GM19463 (cell line): Measurements from ENCODE around the gene PRKAG2.

Source experiments
- ATAC-seq: cut with Tn5 transposase; IDR thresholded peaks from one replicate; pipeline ENCODE4 v1.9.1; 2021; ENCODE audit warnings: mild to moderate bottlenecking, moderate library complexity; ENCODE audit not compliant: unreplicated experiment

PRKAG2 gene

GRCh38 chr7:151665368-151665767 lies 211.5 kb downstream of the PRKAG2 start:
- no peak for ATAC-seq

GRCh38 chr7:151664268-151664667 lies 212.6 kb downstream of the PRKAG2 start:
- no peak for ATAC-seq

DNA sequence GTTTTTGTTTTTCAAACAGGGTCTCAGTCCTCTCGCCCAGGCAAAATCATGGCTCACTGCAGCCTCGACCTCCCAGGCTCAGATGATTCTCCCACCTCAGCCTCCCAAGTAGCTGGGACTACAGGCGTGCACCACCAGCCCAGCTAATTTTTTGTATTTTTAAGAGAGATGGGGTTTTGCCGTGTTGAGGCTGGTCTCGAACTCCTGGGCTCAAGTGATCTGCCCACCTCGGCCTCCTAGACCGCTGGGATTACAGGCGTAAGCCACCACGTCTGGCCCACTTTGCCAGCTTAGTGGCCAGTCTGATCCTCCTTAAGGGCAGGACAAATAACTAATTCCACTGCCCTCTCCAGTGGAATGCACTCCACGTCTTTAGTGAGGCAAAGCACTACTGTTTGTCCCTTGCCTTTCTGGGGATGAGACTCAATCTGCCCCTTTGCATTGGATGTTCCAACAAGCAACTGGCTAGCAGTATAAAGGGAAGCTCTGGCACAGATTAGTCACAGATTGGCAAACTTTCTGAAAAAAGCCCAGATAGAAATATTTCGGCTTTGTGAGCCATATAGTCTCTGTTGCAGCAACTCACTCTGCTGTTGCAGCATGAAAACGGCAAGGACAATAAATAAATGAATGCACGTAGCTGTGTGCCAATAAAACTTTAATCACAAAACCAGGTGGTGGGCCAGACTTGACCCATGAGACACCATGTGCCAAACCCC lies 213.4 kb downstream of the PRKAG2 start:
- no peak for ATAC-seq

GRCh38 chr7:151662251-151662826 lies 214.6 kb downstream of the PRKAG2 start:
- no peak for ATAC-seq

DNA sequence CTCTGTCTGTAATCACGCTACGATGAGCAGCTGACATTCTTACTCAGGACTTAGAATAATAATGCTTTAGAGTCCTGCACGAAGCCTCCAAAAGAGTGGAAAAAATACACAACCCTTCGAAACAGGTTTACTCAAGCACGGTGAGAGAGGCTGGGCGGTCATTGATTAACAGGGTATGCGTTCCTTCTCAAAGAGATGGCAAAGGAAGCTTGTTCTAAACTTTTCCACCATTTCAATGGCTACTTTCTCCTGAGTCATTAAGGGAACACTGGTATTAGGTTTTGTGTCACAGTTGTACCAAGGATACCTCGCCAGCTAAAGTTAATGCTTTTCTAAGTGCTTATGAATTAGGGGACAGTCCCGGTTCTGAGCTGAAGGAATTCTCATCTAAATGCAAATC lies 215.3 kb downstream of the PRKAG2 start:
- no peak for ATAC-seq

DNA sequence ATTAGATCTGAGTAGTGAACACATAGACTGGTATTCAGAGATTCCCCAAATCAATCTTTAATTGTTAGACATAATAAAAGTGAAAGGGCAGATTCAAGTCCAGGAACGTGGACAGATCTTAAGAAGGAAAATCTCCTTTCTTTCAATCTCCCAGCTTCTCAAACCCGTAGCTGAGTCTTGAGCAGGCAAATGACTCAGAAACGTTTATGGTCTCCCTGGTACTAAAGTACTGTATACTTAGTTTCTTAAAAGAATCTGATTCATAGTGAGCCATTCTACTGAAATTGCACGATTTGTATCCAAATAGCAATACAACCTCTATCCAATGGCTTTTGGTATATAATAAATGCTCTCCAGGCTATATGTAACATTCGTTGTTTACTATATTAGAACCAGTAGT lies 216.8 kb downstream of the PRKAG2 start:
- ATAC-seq, result no peak

DNA sequence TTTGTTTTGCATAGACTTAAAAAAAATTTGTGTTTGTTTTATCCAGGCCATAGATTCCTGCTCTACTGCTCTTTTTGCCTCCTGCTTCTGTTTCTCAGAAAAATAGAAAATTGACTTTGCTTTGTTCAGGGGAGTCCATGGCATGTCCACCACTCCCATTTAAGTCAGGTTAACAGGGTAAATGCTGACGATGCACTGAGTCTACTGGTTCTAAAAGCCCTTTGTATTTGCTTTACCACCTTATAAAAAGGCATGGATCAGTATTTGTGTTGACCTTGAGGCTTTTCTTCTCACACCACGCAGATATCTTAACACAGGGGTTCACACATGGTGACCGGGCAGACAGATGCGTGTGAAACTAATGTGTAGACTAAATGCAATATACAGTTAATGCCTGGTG lies 217.7 kb downstream of the PRKAG2 start:
- no peak for ATAC-seq

DNA sequence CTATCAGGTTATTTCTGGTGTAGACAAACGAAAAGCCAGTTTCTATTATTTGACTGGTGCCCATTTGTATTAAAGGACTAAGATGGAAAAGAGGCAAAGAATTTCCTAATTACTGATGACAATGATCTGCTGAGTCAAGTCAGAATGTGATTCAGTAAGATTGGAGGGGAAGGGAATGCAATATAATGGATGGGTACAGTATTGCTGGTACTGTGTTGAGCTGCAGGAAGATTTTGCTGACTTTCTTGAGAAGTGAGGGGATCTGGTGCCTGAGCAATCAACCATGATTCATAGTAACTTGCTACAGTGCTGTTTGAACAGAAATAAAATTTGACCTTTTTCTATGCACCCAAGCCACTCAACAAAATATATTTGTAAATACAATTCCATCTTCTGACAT lies 218.1 kb downstream of the PRKAG2 start:
- ATAC-seq, result no peak

DNA sequence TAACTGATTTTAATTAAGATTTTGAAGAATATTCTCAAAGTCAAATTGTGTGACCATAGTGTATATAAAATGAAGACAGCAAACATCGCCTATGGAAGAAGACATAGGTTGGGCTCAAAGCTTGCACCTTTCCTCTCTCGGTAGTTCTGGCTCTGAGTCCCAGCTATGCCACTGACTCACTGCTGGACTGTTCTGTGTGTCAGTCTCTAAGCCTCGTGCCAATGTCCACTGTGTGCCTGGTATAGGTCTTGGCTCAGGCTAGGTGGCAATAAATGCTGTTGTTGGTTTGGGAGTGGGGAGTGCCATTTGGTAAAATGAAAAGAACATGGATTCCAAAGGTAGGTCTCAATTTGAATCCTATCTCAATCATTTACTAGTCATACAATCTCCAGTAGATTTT lies 219.7 kb downstream of the PRKAG2 start:
- ATAC-seq, result no peak

DNA sequence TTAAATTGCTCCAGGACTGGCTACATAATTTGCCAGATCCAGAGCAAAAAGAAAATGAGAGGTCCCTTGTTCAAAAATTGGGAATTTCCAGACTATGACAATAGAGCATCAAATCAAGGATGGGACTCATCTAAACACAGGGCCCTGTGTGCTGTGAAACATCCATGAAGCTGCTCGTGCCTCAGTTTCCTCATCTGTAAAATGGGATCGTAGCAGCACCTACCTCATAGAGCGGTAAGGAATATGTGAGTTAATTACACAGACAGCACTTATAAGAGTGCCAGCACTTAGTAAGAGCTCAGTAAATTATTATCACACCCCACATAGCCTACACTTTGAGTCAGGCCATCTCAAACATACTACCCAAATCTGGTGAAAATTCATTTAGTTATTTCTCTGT lies 221.4 kb downstream of the PRKAG2 start:
- no peak for ATAC-seq

DNA sequence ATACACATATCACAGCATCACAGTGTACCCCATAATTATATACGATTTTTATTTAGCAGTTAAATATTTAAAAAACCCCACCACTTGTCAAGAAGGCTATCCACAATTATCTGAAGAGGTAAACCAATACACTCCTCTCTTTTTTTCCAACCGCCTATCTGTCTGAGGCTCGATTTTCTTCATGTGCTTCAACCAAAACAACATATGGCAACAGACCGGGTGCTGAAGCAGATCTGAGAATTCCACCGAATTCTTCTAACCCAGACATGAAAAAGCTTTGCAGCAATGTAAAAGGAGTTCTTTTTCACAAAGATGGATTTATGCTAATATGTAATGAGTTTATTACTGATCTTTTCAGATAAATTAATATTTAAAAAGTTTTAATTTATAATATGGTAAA lies 224.8 kb downstream of the PRKAG2 start:
- ATAC-seq, result no peak

- no peak for ATAC-seq
Measured at GRCh38 chr7:151650161-151650560, 226.8 kb downstream of the PRKAG2 start.

- ATAC-seq, result no peak
Measured at GRCh38 chr7:151648429-151648828, 228.5 kb downstream of the PRKAG2 start.

- ATAC-seq, result no peak
Measured at GRCh38 chr7:151647874-151648273, 229.0 kb downstream of the PRKAG2 start.

DNA sequence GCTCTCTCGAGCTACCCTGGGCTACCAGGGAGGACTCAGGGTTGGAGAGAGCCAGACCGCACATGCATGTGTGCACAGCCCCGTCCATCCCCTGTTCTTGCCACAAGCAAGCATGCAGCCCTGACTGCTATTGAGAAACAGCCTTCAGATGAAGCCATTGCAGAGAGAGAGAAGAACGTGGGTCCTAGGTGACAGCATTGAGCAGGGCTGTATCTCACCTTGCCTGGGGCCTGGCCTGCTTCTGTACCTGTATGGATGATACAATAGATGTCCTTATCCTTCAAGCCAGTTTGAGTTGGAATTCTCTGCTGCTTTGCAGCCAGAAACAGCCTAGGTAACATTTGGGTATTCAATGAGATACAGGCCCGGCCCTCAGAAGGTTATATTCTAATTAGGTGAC lies 229.9 kb downstream of the PRKAG2 start:
- ATAC-seq, result no peak

DNA sequence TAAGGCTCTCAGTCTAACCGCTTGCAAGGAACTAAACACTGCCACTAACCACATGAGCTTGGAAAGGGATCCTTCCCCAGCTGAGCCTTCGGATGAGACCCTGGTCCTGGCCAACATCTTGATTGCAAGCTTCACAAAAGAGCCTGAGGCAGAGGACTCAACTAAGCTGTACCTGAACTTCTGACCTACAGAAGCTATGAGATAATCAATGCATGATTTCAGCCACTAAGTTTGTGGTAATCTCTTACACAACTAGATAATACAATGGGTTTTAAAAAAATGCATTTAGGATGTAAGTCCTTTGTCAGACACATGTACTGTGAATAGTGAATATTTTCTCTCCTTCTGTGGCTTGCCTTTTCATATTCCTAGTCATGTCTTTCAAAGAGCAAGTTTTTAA lies 231.6 kb downstream of the PRKAG2 start:
- ATAC-seq, result no peak

DNA sequence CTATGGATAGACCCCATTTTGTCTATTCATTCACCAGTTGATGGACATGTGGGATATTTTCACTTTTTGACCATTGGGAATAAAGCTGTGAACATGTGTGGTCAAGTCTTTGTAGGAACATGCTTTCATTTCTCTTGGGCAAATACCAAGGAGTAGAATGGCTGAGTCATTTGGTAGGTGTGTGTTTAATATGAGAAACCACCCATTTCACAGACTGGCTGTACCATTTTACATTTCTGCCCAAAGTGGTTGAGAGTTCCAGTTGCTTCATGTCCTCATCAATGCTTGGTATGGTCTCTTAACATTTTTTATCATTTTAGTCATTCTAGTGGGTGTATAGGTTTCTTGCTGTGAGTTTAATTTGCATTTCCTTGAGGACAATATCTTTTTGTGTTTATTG lies 232.4 kb downstream of the PRKAG2 start:
- no peak for ATAC-seq

GRCh38 chr7:151642746-151643145 lies 234.2 kb downstream of the PRKAG2 start:
- ATAC-seq, result no peak

DNA sequence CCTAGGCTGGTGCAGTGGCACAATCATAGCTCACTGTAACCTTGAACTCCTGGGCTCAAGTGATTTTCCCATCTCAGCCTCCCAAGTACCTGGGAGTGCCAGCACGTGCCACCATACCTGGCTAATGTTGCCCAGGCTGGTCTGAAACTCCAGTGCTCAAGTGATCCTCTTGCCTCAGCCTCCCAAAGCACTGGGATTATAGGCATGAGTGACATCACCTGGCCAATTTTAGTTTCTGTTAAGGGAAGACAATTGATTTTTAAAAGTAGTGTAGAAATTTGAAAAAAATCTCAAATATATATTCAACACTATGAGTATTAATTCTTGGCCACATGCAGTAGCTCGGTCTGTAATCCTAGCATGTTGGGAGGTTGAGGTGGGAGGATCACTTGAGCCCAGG lies 235.3 kb downstream of the PRKAG2 start:
- no peak for ATAC-seq

GRCh38 chr7:151637781-151638261 lies 239.1 kb downstream of the PRKAG2 start:
- no peak for ATAC-seq

GRCh38 chr7:151634643-151635042 lies 242.3 kb downstream of the PRKAG2 start:
- no peak for ATAC-seq

GRCh38 chr7:151633516-151633812 lies 243.5 kb downstream of the PRKAG2 start:
- no peak for ATAC-seq
